ENCODE measurements around the gene GPATCH1.
A peak's percentile ranks its signal among the peaks of the same experiment; 100 is the strongest.

GPATCH1 gene

DNA sequence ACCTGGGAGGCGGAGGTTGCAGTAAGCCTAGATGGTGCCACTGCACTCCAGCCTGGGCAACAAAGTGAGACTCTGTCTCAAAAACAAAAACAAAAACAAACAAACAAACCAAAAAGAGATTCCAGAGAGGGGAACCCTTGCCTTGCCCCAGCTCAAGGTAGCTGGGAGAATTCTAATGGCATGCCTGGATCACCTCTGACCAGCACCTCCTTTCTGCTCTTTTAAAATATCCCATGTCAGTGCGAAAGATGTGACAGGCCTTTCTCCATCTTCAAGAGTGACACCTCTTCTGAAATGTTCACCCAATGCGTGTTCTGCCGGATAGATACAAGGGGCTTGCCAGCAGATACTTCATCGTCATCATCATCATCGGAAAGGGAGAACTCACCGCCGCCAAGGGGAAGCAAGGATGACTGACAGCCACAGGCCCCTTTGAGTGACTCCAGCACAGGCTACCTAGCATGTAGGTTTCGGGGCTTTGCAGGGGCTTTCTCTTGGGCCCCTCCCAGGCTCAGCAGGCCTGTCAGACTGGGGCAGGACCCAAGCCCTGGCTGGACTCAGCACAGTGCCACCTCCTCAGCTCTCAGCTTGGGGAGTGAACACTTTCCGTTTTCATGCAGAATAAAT lies 94.3 kb downstream of the GPATCH1 start:
- Histone ChIP-seq H3K27me3 (ENCODE audit: insufficient read depth, low read length) (no peaks in the 10 kb centered on the region), H3K79me2 (ENCODE audit: control insufficient read depth, insufficient read depth, low read length, unreplicated experiment) (no peaks in the 10 kb centered on the region), H3K27ac (ENCODE audit: low read depth, low read length) (no peak overlapping the region), H2AFZ (ENCODE audit: low read length, unreplicated experiment) (no peak overlapping the region), H3K36me3 (ENCODE audit: insufficient read depth, low read length) (no peaks in the 10 kb centered on the region), H3K4me1 (ENCODE audit: control insufficient read depth, insufficient read depth, low read length, unreplicated experiment) (peaks cover 17% of the 10 kb centered on the region), H3K4me3 (ENCODE audit: low read depth, low read length) (peak overlapping the region; percentile 85)

DNA sequence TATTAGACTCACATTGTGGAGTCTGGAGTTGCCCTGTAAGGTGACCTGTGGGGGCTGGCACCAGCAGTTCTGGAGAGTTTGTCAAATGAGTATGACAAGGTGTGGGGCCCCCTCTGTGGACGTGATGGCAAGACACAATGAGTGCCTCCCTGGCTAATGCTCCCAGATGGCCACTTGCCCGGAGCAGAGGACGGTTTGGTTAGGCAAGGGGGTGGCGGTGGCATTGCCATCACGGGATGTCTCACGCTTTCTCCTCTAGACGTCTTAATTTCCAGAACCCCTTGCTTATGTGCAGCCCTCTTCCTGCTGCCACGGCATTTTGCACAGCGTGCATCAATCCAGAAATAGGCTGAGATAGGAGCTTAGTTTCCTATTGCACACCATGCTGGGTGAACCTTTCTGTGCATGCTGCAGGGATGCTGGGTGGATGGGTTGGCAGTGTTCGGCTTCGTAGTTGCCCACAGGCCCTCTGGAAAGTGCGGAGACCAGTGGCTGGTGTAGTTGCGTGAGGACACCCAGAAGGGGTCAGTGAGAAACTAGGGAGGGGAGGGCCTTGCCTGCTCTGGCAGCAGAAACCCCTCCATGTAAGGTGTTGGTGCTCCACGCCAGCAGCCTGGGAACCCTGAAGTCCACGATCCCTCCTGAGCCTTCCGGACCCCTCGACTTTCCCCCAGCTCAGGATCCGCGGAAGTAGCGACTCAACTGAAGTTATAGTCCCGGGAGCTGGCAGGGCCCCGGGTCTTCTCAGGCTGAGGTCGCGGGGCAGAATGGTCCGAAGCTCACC lies 95.1 kb downstream of the GPATCH1 start:
- Histone ChIP-seq H3K4me3 (ENCODE audit: low read depth, low read length) (peak overlapping the region; percentile 85), H3K36me3 (ENCODE audit: insufficient read depth, low read length) (no peaks in the 10 kb centered on the region), H3K27me3 (ENCODE audit: insufficient read depth, low read length) (no peaks in the 10 kb centered on the region), H2AFZ (ENCODE audit: low read length, unreplicated experiment) (no peak overlapping the region), H3K79me2 (ENCODE audit: control insufficient read depth, insufficient read depth, low read length, unreplicated experiment) (no peaks in the 10 kb centered on the region), H3K27ac (ENCODE audit: low read depth, low read length) (peak overlapping the region; percentile 40), H3K4me1 (ENCODE audit: control insufficient read depth, insufficient read depth, low read length, unreplicated experiment) (peaks cover 17% of the 10 kb centered on the region)

DNA sequence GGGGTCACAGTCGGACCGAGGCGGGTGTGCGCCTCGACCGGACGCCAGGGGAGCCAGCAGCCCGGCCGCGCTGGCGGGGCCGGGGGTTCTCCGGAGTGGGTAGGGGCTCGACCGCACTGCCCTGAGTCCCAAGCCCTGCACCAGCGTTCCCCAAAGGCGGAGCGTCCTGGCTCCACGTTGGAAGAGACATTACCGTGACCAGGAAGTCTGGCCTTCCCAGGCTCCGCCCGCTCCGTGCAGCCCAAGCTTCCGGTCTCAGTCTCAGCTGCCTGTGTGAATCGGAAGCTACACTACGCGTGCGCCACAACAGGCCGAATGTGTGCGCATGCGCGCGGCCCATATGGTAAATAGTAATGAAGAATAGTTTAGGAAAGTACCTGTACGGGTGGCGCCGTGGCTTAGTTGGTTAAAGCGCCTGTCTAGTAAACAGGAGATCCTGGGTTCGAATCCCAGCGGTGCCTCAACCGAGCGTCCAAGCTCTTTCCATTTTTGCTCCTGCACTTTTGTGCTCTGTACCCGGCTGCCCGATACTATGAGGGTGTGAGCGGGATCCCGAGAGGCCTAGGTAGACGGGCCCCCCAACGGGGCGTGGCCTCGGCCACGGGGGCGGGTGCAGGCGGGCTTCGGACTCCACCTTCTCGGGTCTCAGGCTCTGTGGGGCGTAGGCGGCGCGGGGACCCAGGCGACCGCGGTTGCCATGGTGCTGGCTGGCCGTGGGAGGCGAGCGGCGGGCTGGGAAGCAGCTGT lies 95.9 kb downstream of the GPATCH1 start:
- Histone ChIP-seq H3K27ac (ENCODE audit: low read depth, low read length) (peak overlapping the region; percentile 40), H3K36me3 (ENCODE audit: insufficient read depth, low read length) (no peaks in the 10 kb centered on the region), H3K79me2 (ENCODE audit: control insufficient read depth, insufficient read depth, low read length, unreplicated experiment) (no peaks in the 10 kb centered on the region), H3K27me3 (ENCODE audit: insufficient read depth, low read length) (no peaks in the 10 kb centered on the region), H2AFZ (ENCODE audit: low read length, unreplicated experiment) (no peak overlapping the region), H3K4me1 (ENCODE audit: control insufficient read depth, insufficient read depth, low read length, unreplicated experiment) (peaks cover 17% of the 10 kb centered on the region), H3K4me3 (ENCODE audit: low read depth, low read length) (peak overlapping the region; percentile 85)

DNA sequence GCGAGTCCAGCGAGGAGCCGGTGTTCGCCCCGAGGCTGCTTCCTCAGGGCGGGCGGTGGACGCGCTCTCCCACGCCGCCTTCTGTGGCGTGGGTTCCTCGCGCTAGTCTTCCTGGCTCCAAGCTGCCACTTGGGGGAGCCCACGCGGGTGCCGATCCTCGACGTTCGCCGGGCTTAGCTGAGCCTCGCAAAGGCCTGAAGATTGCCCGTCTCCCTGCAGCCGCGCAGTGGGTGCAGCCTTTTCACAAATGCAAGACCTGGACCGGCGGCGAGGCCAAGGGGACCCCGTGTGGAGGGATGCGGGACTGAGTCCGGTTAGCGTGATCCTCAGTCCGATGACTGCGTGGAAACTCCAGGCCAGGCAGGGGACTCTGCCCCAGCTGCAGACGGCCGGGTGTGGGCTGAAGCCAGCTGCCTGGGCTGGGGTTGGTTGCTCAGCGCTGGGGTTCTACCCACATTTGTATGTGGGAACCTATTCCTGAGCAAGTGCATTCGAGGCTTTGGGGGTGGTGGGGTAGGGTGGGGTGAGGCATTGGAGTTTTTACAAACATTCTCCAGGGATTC lies 96.5 kb downstream of the GPATCH1 start:
- no peak overlapping the region for H3K27ac ChIP-seq (ENCODE audit: low read depth, low read length)
- H3K4me3 ChIP-seq (ENCODE audit: low read depth, low read length) = peak overlapping the region; percentile 63
- H2AFZ ChIP-seq (ENCODE audit: low read length, unreplicated experiment) = no peak overlapping the region
- H3K36me3 ChIP-seq (ENCODE audit: insufficient read depth, low read length) = no peaks in the 10 kb centered on the region
- no peaks in the 10 kb centered on the region for H3K27me3 ChIP-seq (ENCODE audit: insufficient read depth, low read length)
- H3K4me1 ChIP-seq (ENCODE audit: control insufficient read depth, insufficient read depth, low read length, unreplicated experiment) = peaks cover 10% of the 10 kb centered on the region
- no peaks in the 10 kb centered on the region for H3K79me2 ChIP-seq (ENCODE audit: control insufficient read depth, insufficient read depth, low read length, unreplicated experiment)

Measured in ACC112 (cell line).